RPMI8226 (cell line): ENCODE data around the gene TSBP1.

Experiments
- DNase-seq: peaks from one replicate; pipeline ENCODE4 v3.0.0-alpha.2; 2015

Gene TSBP1

GRCh38 chr6:32371803-32372202 is at the start of gene TSBP1:
Gene TSBP1 (minus strand): TSS chr6:32371903. CDS start chr6:32371706, 197 bp downstream.
- DNase-seq = no peak

- no peak for DNase-seq
Observed at GRCh38 chr6:32416036-32416435, 44.3 kb upstream of the TSBP1 start.

GRCh38 chr6:32415521-32416019 is 43.9 kb upstream of the TSBP1 start:
- peak; percentile 75 for DNase-seq

GRCh38 chr6:32413427-32414047 is 41.8 kb upstream of the TSBP1 start:
- DNase-seq = peak; percentile 65

- no peak for DNase-seq
Observed at GRCh38 chr6:32411566-32412327, 40.0 kb upstream of the TSBP1 start.

- DNase-seq = no peak
Observed at GRCh38 chr6:32410906-32411305, 39.2 kb upstream of the TSBP1 start.

GRCh38 chr6:32406857-32407256 is 35.2 kb upstream of the TSBP1 start, which contains the start of gene BTNL2:
Gene BTNL2 (minus strand): TSS chr6:32407181. CDS start chr6:32407123, 58 bp downstream.
- no peak for DNase-seq

- DNase-seq = no peak
Observed at GRCh38 chr6:32406197-32406596, 34.5 kb upstream of the TSBP1 start.

- DNase-seq = no peak
Observed at GRCh38 chr6:32405656-32406055, 34.0 kb upstream of the TSBP1 start.

- DNase-seq = no peak
Observed at GRCh38 chr6:32402812-32403211, 31.1 kb upstream of the TSBP1 start.

GRCh38 chr6:32401284-32401963 is 29.7 kb upstream of the TSBP1 start:
- no peak for DNase-seq

GRCh38 chr6:32397252-32397920 is 25.7 kb upstream of the TSBP1 start:
- no peak for DNase-seq

- DNase-seq = no peak
Observed at GRCh38 chr6:32396028-32396427, 24.3 kb upstream of the TSBP1 start.

- no peak for DNase-seq
Observed at GRCh38 chr6:32393665-32394420, 22.1 kb upstream of the TSBP1 start.

- no peak for DNase-seq
Observed at GRCh38 chr6:32391505-32391904, 19.8 kb upstream of the TSBP1 start.

GRCh38 chr6:32387589-32388340 is 16.1 kb upstream of the TSBP1 start:
- no peak for DNase-seq

GRCh38 chr6:32386040-32386439 is 14.3 kb upstream of the TSBP1 start:
- DNase-seq = no peak

- no peak for DNase-seq
Observed at GRCh38 chr6:32382757-32383420, 11.2 kb upstream of the TSBP1 start.

- DNase-seq = no peak
Observed at GRCh38 chr6:32379545-32379944, 7.8 kb upstream of the TSBP1 start.

- no peak for DNase-seq
Observed at GRCh38 chr6:32375739-32376529, 4.2 kb upstream of the TSBP1 start.
